Osteocyte (in vitro differentiated cells): Measurements from ENCODE around the gene TGFB3. TPM values are rescaled to one million over a fixed set of nuclear protein-coding genes. Genes with fewer than 3 reads are reported as not detected.

Source experiments
- DNase-seq: peaks from one replicate; pipeline ENCODE4 v3.0.0; 2021; ENCODE audit warnings: mixed read lengths; ENCODE audit not compliant: unreplicated experiment; ENCODE audit errors: extremely low spot score
- H3K27ac Mint-ChIP-seq: one replicate; pipeline ENCODE4 v1.8.0; 2021; ENCODE audit warnings: mild to moderate bottlenecking, mixed read lengths; ENCODE audit not compliant: unreplicated experiment
- H3K27me3 Mint-ChIP-seq: one replicate; pipeline ENCODE4 v1.8.0; 2021; ENCODE audit warnings: mixed read lengths; ENCODE audit not compliant: unreplicated experiment
- H3K36me3 Mint-ChIP-seq: one replicate; pipeline ENCODE4 v1.8.0; 2021; ENCODE audit warnings: mixed read lengths; ENCODE audit not compliant: unreplicated experiment
- H3K4me1 Mint-ChIP-seq: one replicate; pipeline ENCODE4 v1.8.0; 2021; ENCODE audit warnings: mixed read lengths; ENCODE audit not compliant: unreplicated experiment
- H3K4me3 Mint-ChIP-seq: one replicate; pipeline ENCODE4 v1.8.0; 2021; ENCODE audit warnings: mild to moderate bottlenecking, moderate library complexity, mixed read lengths; ENCODE audit not compliant: unreplicated experiment
- H3K9me3 Mint-ChIP-seq: one replicate; pipeline ENCODE4 v1.8.0; 2021; ENCODE audit warnings: mixed read lengths; ENCODE audit not compliant: unreplicated experiment
- CTCF ChIP-seq: fragments of 200-600 bp; sonication (generic); IDR thresholded peaks from 2 replicates; pipeline ENCODE4 v1.5.0; 2021; ENCODE audit warnings: antibody characterized with exemption, mild to moderate bottlenecking, moderate library complexity
- total RNA-seq: library from RNA; stranded (reverse); gene quantifications from 2 replicates; pipeline ENCODE4 v1.2.1, GENCODE V29; 2021

TGFB3 gene
- total RNA-seq, 1 donor from 2014 or later = 176 TPM

GRCh38 chr14:75909630-75910029 is 72.2 kb downstream of the TGFB3 start:
- H3K36me3 Mint-ChIP-seq = peaks cover 3% of the 10 kb centered on the region
- DNase-seq = no peak
- no peak overlapping the region for H3K4me3 Mint-ChIP-seq
- no peaks in the 10 kb centered on the region for H3K9me3 Mint-ChIP-seq
- TF ChIP-seq CTCF = no peak
- no peaks in the 10 kb centered on the region for H3K27me3 Mint-ChIP-seq
- H3K4me1 Mint-ChIP-seq = peaks cover 17% of the 10 kb centered on the region
- H3K27ac Mint-ChIP-seq = no peak overlapping the region

Other genes starting within 250 kb of the TGFB3 start
- 29.0 and 33.0 TPM in 2 replicates for gene IFT43, start 3.8 kb upstream of the TGFB3 start, total RNA-seq
- 61.0 and 62.0 TPM in 2 replicates for gene GPATCH2L, start 169.9 kb upstream of the TGFB3 start, total RNA-seq